Right hindlimb (tissue), 1 donor: ENCODE data around the gene SPTBN1.

ENCODE experiments used
- DNase-seq: peaks from one replicate; pipeline ENCODE4 v3.0.0-alpha.2; 2018

The SPTBN1 gene

DNA sequence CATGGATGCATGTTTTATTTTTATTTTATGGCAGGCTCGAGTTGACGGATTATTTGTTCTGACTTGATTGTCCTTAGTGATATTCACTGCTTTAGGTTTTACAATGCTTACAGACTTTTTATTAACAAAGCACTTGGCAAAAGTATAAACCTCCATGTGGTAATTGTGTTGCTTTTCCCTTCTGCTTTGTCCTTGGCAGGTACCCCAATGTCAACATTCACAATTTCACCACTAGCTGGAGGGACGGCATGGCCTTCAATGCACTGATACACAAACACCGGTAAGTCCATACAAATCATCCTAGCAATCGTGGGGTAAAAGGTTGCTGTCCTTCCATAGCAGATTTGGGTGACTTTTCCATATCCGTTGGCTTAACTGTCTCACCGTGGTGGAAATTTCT, 161.3 kb downstream of the SPTBN1 start:
- no peak for DNase-seq

DNA sequence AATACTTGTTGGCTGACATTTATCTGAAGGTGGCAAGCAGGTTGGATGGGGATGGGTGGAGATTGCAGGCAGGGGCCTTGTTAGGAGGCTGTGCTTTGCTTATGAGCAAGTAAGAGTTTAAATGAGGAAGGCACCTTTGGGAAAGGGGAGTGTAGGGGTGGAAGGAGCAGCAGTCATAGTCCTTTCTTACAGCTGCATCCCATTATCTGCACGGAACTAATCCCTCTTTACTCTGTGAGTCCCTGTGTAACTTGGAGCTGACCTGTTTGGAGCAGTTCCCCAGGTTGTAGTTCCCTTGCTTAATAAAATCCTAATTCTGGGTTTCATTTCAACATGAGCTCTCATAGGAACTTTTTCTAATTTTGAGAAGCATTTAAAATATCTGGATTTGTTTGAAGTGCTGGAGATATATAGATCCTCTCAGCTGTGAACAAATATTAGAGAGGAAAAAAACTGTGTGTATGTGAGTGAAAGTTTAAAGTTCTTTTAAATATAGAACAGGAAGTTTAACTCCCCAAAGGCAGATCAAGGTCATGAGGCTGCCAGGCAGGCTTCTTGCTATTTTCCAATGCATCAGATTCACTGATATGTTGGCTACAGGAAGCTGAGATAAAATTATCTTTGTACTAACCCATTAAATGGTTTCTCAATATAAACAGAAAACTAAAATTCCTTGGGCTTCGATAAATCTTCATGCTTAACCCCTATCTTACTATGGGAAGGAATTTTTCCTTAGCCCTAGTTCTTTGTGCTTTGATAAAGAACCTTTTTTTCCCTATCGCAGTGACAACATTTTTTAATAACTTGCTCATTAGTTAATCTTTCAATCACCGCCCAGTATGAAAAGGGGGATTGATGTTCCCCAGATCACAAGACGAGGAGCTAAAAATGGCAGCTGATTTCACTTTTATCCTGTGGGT, 162.8 kb downstream of the SPTBN1 start:
- DNase-seq = no peak

DNA sequence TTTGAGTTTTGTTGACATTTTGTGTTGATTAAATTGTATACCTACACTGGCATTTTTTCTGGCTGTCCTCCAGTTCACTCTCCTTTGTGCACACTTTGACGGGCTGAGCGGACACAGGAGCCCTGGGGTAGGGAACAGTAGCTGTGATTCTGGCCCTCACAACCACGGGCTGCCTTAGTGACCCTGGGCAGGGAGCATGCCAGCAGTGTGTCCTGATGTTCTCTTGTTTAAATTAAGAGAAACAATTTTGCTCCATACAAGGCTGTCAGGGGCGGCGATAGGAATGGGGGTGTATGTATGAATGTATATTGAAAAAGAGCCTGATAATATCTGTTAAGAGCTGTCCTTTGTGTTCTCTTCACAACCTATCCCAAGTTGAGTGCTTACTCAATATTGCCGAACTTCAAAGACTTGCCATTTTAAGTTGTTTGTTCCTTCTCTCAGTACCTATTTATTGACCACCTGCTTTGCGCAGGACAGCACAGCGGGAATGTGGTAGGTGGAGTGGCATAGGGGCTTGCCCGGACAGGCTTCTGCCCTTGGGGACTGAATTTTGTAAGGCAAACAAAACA, 163.6 kb downstream of the SPTBN1 start:
- DNase-seq = no peak

DNA sequence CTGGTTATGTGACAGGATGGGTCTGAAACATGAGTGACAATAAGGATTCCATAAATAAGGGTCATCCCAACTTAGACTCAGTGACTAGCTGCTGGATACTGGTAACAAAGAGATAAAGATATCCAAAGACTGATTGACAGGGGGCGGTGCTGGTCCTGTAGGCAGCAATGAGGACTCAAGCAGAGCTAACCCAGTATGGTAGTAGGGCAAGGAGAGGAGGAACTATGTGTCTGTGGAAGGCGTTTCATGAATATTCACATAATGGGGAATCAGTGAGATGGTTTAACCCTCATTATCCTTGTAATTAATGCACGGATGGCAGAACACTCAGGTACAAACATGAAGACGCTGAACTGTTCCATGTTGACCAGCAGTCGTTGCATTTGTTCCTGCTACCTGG, 164.8 kb downstream of the SPTBN1 start:
- DNase-seq = no peak

DNA sequence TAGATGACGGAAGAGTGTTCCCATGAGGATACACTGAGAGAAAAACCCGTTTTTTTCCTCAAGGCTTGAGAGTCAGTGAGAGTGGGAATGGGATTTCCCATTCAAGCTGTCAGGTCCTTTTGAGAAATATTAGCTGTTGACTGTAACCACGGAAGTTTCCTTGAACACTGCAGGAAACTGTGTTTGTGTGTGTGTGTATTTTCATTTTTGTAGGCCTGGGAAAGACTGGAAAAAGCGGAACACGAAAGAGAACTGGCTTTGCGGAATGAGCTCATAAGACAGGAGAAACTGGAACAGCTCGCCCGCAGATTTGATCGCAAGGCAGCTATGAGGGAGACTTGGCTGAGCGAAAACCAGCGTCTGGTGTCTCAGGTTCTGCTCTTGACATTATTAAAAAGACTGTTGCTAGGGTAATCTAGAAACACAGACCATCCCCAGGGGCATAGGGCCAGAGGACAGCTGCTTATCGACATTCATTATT, 168.5 kb downstream of the SPTBN1 start:
- peak; percentile 75 for DNase-seq

DNA sequence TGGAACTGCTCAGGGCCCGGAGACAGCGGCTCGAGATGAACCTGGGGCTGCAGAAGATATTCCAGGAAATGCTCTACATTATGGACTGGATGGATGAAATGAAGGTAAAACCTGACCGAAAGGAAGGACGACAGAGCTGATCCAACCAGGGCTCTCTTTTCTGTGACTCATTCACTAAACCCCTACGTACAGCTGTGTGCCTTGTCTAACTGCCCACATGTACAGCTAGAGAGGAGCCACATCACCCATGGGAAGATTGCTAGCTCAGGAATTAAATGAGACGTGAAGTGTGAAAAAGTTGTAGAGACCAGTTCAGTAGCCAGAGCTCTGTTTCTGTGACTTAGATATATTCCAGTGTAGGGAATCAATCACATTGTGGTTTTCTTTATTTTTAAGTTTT, 170.0 kb downstream of the SPTBN1 start:
- DNase-seq = no peak

DNA sequence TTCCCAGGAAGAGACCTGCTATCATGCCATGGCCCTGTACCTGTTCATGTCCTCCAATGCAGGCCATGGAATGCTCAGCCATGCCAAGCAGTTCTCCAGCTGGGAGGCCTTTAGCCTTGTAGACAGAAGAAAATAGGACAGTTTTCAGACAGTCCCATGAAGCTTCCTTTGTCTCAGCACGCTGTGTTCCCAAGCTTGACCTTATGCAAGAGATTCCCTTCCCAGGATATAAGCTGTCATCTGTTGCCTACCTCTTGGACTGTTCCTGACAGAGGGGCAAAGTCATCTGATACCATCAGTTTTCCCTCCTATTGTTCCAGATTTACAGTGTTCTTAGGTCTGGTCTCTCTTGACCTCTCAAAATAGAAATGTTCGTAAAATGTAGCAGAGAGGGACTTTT, 170.8 kb downstream of the SPTBN1 start:
- no peak for DNase-seq

DNA sequence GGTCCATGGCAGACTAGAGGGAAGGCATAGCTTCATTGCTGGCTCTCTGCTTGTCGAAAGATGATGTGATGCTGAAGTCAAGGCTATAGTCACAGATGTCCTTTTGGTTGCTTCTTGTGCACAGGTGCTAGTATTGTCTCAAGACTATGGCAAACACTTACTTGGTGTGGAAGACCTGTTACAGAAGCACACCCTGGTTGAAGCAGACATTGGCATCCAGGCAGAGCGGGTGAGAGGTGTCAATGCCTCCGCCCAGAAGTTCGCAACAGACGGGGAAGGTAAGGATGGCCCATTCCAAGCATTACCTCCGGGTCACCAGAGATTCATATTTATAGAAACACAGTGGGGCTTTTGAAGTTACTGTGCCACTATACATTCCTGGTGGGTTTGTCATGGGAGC, 171.8 kb downstream of the SPTBN1 start:
- no peak for DNase-seq

DNA sequence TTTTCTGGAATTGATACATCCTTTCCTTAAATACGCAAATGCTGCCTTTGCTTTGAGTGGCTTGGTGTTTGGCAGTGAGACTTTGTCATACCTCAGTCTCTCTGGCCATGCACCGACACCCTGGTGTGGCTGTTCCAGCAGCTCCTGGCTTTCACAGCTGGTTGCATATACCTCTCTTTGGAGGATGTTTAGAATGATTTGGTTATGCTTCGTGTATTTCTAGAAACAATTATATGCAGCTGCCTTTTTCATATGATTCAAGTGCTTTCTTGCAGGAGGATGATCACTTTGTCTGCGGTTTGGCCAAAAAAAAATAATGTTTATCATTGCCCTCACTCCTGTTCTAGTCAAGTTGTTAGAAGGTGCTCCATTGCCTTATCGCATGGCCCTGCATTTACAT, 172.3 kb downstream of the SPTBN1 start:
- DNase-seq = no peak

DNA sequence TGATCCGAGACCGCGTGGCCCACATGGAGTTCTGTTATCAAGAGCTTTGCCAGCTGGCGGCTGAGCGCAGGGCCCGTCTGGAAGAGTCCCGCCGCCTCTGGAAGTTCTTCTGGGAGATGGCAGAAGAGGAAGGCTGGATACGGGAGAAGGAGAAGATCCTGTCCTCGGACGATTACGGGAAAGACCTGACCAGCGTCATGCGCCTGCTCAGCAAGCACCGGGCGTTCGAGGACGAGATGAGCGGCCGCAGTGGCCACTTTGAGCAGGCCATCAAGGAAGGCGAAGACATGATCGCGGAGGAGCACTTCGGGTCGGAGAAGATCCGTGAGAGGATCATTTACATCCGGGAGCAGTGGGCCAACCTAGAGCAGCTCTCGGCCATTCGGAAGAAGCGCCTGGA, 172.8 kb downstream of the SPTBN1 start:
- DNase-seq = no peak

DNA sequence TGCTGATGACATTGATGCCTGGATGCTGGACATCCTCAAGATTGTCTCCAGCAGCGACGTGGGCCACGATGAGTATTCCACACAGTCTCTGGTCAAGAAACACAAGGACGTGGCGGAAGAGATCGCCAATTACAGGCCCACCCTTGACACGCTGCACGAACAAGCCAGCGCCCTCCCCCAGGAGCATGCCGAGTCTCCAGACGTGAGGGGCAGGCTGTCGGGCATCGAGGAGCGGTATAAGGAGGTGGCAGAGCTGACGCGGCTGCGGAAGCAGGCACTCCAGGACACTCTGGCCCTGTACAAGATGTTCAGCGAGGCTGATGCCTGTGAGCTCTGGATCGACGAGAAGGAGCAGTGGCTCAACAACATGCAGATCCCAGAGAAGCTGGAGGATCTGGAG, 173.3 kb downstream of the SPTBN1 start:
- no peak for DNase-seq

DNA sequence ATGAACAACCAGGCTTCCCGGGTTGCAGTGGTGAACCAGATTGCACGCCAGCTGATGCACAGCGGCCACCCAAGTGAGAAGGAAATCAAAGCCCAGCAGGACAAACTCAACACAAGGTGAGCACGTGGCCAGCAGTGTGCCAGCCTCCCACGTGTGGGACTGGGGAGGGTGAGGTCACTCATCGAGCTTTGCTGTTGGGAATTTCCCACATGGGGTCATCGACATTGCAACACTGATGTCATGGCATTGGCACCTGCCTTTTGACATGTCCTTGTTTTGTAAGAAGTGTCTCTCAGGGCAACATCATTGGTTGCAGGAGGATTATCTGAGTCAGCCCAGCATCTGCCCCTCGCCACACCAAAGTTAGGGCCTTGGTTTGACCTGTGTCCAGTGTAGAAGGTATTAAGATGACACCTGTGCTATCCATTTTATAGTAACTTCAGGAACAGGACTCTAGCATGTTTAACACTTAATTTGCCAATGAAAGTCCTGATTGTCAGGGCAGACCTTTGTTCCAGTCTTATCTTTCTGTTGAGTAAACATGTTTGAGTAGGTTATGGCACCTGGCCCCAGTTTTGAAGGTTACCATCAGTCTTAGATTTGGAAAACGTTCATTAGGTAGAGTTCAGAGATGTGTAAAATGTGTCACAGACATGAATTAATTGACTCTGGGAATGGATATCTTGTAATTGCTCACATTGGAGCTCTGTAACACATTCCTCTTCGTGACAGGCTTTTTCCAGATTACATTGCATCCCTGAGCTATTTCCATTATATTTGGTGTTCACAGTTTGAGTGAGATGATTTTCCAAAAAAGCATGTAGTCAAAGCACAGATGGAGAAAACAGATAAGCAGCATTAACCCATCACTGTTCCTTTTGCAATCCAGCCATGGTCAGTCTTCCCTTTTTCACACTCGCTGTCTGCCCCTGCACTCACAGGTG, 174.1 kb downstream of the SPTBN1 start:
- DNase-seq = no peak

DNA sequence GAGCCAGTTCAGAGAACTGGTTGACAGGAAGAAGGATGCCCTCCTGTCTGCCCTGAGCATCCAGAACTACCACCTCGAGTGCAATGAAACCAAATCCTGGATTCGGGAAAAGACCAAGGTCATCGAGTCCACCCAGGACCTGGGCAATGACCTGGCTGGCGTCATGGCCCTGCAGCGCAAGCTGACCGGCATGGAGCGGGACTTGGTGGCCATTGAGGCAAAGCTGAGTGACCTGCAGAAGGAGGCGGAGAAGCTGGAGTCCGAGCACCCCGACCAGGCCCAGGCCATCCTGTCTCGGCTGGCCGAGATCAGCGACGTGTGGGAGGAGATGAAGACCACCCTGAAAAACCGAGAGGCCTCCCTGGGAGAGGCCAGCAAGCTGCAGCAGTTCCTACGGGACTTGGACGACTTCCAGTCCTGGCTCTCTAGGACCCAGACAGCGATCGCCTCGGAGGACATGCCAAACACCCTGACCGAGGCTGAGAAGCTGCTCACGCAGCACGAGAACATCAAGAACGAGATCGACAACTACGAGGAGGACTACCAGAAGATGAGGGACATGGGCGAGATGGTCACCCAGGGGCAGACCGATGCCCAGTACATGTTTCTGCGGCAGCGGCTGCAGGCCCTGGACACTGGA, 174.9 kb downstream of the SPTBN1 start:
- DNase-seq = no peak

DNA sequence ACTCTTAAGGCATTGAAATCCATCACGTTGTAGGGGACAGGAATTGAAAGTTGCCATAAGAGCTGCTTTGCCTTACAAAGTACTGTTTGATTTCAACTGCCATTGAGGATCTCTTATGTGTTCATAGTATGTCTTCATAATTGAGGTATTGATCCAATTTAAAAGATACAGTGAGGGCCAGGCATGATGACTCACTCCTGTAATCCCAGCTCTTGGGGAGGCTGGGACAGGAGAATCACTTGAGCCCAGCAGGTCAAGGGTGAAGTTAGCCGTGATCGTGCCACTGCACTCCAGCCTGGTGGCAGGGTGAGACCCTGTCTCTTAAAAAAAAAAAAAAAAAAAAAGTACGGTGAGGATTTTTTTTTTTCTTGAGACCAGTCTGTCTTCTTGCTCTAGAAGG, 175.6 kb downstream of the SPTBN1 start:
- no peak for DNase-seq

DNA sequence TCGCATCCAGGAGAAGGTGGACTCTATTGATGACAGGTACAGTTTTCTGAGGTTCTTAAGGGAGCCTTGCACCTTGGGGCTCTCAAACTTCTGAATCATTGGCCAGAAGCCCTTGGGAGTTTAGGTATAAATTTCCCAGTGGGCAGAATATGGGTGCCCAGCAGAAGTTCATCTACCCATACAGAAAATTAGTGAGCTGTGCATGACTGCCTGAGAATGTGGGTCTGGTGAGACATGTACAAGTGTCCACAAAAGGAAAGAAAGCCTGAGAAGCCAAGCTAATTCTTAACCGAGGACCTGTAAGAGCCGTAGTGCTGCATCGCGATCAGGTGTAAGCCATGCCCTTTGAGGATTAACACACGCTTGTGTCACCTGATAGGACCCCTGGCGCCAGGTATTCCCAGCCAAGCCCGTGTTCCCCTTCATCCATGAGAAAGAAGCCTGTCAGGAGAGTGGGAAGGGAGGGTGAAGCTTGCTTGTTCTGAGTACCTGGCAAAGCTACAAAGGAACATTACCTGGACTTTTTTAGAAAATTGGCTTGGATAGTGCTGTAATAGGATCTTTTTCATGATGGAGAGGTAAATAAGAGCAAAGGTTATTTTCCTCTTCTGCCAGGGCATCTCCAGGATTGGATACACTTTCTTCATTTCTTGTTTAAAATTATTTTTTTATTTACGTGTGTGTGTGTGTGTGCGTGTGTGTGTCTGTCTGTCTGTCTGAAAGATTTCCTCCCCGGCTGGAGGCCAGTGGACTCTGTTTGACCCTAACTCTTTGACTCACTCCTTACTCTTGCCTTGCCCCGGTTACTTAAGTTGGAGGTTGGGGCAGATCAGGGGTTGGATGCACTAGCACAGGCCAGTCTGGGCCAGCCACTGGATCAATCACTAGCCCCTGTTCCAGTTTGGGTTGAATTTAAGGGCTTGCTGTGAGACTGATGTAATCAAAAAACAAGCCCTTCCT, 176.9 kb downstream of the SPTBN1 start:
- no peak for DNase-seq

DNA sequence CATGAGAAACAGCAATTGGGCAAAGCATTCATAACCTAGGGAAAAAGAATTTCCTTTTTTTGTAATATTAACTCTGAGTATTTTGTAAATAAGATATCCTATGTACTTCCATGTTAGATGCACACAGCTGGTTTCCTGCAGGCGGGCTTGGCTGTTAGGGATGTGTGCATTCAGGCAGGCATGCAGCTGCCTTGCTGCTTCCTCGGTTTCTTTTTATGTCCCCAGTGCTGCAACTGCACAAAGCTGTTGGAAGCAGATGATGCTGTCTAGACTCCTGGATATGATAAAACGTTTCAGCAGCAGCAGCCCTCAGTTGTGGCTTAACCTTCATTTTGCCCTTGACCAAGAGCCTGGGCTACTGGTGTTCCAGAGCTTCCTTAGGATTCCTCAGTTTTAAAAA, 177.9 kb downstream of the SPTBN1 start:
- DNase-seq = peak; percentile 47

DNA sequence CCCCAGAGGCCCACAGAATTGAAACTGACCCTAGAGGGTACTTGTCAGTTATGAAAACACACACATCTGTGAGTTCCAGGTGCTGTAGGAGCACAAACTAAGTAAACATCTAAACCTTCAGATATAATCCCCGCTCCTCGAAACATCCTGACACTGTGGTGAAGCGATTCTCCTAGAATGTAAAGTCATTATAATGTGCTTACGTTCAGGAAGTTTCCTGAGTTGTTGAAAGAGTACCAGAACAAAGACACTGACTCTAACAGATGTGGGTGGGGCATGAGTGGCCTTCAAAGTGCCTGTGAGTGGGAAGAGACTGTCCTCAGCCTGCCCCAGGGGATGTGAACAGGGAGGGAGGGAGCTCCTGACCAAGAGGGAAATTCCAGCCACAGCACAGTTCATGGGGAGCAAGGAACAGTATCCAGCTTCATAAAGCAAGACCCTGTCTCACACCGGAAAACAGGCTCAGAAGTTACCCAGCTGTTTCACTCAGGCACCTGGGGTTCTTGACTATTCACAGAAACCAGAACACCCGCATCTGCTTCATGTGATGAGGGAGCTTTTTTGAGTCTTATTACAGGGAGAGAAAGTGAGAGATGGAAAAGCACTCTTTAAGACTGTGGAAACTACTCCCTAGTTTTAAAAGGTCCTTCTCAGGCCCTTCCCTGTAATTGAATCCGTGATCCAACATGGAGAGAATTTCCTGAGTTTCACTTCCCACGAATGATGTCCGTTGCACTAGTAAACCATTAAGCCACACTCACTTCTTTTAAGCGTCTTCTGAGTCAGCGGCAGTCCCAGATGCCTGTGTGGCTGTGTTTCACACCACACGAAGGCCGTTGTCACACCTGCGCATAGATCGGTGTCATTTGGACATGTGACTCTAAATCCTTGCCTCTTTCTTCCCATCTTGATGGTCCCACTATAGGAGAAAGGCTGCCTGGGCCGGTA, 178.7 kb downstream of the SPTBN1 start:
- DNase-seq = peak; percentile 58

DNA sequence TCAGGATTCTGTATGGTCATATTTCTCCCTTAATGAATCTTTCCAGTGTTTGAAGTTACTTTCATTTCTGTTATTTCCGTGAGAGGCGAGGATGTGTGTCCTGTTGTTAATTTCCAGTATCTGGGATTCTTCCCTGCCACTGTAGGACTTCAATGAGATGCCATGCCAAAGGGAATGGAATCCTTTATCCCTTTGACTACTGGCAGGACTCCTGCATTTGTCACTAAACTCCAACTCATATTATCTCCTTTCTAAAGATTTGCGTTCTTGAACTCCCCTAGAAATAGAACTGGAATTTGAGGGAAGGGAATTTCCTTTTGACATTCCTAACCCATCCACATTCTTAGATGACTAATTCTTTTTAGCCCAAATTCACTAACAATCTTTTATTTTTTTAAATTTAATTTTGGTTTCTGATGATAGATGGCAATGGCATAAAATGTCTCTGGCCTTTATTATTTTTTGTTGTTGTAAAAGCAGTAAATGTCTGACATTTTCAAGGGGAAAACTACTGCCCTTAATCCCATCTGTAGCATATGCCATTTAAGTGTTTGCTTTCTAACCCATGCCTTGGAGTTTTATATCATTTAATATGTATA, 179.5 kb downstream of the SPTBN1 start:
- no peak for DNase-seq

DNA sequence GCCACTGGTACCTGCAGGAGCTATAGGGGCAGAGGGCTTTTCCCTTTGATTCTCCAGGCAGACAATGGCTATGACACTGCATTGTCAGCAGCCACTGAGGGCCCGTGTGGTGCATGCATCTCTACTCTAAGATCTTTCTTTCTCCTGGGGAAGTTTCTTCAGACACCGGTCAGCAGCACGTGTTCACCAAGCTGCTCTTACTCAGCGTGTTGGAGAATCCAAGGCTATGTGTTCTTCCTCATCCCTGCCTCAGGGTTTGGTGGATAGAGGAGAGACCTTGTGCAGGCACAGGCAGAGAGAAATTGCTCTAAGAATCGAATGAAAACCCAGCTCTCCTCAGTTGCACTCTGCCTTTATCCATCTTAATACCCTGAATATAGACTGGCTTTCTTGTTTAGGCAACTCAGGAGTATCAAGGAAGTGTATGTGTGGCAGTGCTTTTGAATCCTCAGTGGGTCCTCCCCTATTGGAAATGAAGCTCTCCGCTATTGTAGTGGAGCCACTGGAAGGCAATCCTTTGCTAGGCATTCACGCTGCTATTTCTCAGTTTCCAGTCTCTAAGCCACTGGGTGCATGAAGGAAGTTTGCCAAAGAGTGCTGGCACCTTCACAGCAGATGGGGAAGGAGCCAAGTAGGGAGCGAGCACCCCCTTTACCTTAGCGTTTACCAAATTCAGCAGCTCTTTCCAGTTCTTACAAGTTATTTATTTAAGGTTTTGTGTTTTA, 180.4 kb downstream of the SPTBN1 start:
- DNase-seq = no peak
